Activated CD8-positive, alpha-beta memory T cell treated with anti-CD3 and anti-CD28 coated beads, Interleukin-2, amount 50 U/mL, for 24 hours (primary cell): Measurements from ENCODE around the gene SPACA1.

ENCODE experiments used
- DNase-seq: peaks from one replicate; pipeline ENCODE4 v3.0.0-alpha.2; 2020; ENCODE audit errors: extremely low read depth

Gene SPACA1

GRCh38 chr6:88105741-88106340 is 58.2 kb downstream of the SPACA1 start:
- DNase-seq: no peak

GRCh38 chr6:88107241-88107640 is 59.6 kb downstream of the SPACA1 start:
- no peak for DNase-seq

GRCh38 chr6:88111991-88112390 is 64.3 kb downstream of the SPACA1 start:
- no peak for DNase-seq

GRCh38 chr6:88114838-88115237 is 67.2 kb downstream of the SPACA1 start:
- DNase-seq: no peak

- no peak for DNase-seq
These were observed 67.7 kb downstream of the SPACA1 start for GRCh38 chr6:88115307-88115706.

- DNase-seq: no peak
These were observed 68.6 kb downstream of the SPACA1 start for GRCh38 chr6:88116276-88116675.
